Activated B cell treated with CpG ODN at 0.5 μM for 24 hours (primary cell): ENCODE results near the gene PAX5. TPM values are rescaled to one million over a fixed set of nuclear protein-coding genes. Genes with fewer than 3 reads are reported as not detected.

Source experiments
- ATAC-seq: fragments of 200-7000 bp; cut with Tn5 transposase; one replicate; pipeline ENCODE4 v1.10.0; 2021; ENCODE audit warnings: low read depth, mild to moderate bottlenecking, moderate library complexity
- CTCF ChIA-PET: fragments of 350-600 bp; sonication (Branson Sonifier 250); formaldehyde crosslinking; loops from one replicate; lab custom pipeline; 2021; ENCODE audit warnings: antibody characterized with exemption; lab: Charles Lee
- POLR2A ChIA-PET: fragments of 350-600 bp; sonication (Branson Sonifier 250); formaldehyde crosslinking; loops from one replicate; lab custom pipeline; 2021; ENCODE audit warnings: antibody characterized with exemption; lab: Charles Lee
- DNase-seq: peaks from one replicate; pipeline ENCODE4 v3.0.0; 2022
- H3K27ac Mint-ChIP-seq: one replicate; pipeline ENCODE4 v1.8.0; 2020; ENCODE audit warnings: mixed read lengths
- H3K27me3 Mint-ChIP-seq: one replicate; pipeline ENCODE4 v1.8.0; 2021; ENCODE audit warnings: mixed read lengths
- H3K36me3 Mint-ChIP-seq: one replicate; pipeline ENCODE4 v1.8.0; 2021; ENCODE audit warnings: low read depth, mixed read lengths
- H3K4me1 Mint-ChIP-seq: one replicate; pipeline ENCODE4 v1.8.0; 2021; ENCODE audit warnings: mixed read lengths
- H3K4me3 Mint-ChIP-seq: one replicate; pipeline ENCODE4 v1.8.0; 2020; ENCODE audit warnings: mild to moderate bottlenecking, mixed read lengths
- H3K9me3 Mint-ChIP-seq: one replicate; pipeline ENCODE4 v1.8.0; 2020; ENCODE audit warnings: mixed read lengths
- intact Hi-C: fragments of 100-400 bp; cut with micrococcal nuclease; formaldehyde crosslinking; loops from one replicate; pipeline ENCODE4 v1.15.1; 2024
- total RNA-seq: library from RNA; stranded (reverse); gene quantifications from 2 replicates; pipeline ENCODE4 v1.2.3, GENCODE V29; 2022
- TF ChIP-seq, protein P1 (sequence below): fragments of 200-600 bp; IDR thresholded peaks from one replicate; pipeline ENCODE4 v1.8.0; 2022; ENCODE audit warnings: antibody characterized with exemption, mild to moderate bottlenecking

Gene PAX5
- total RNA-seq, 1 donor from 2014 or later: 619 TPM

DNA sequence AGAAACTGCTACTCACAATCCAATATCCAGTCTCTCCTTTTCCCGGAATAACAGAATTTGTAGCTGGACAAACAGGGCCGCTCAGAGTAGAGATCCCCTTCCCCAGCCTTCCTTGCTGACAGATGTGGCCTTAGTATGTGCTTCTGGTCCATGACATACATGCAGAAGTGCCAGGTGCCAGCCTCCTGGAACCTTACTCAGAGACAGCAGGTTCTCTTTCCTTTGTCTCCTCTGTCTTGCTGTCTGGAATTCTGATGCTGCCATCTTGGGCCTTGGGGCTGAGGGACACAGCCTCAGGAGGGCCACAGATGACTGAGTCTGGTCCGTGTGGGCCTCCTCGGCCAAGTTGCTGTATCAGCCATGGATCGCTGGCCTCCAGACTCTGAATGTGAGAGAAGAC, 210.1 kb downstream of the PAX5 start:
- Mint-ChIP-seq H3K27ac (no peak overlapping the region), H3K36me3 (no peaks in the 10 kb centered on the region), H3K27me3 (peaks cover 16% of the 10 kb centered on the region), H3K9me3 (no peaks in the 10 kb centered on the region), H3K4me3 (no peak overlapping the region), H3K4me1 (peaks cover 8% of the 10 kb centered on the region)
- TF ChIP-seq, protein P1, sequence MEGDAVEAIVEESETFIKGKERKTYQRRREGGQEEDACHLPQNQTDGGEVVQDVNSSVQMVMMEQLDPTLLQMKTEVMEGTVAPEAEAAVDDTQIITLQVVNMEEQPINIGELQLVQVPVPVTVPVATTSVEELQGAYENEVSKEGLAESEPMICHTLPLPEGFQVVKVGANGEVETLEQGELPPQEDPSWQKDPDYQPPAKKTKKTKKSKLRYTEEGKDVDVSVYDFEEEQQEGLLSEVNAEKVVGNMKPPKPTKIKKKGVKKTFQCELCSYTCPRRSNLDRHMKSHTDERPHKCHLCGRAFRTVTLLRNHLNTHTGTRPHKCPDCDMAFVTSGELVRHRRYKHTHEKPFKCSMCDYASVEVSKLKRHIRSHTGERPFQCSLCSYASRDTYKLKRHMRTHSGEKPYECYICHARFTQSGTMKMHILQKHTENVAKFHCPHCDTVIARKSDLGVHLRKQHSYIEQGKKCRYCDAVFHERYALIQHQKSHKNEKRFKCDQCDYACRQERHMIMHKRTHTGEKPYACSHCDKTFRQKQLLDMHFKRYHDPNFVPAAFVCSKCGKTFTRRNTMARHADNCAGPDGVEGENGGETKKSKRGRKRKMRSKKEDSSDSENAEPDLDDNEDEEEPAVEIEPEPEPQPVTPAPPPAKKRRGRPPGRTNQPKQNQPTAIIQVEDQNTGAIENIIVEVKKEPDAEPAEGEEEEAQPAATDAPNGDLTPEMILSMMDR: no peak
- no peak for DNase-seq
- POLR2A ChIA-PET: no interaction called here
- CTCF ChIA-PET: no interaction called here
- intact Hi-C loops: no loop called here
- no peak for ATAC-seq

DNA sequence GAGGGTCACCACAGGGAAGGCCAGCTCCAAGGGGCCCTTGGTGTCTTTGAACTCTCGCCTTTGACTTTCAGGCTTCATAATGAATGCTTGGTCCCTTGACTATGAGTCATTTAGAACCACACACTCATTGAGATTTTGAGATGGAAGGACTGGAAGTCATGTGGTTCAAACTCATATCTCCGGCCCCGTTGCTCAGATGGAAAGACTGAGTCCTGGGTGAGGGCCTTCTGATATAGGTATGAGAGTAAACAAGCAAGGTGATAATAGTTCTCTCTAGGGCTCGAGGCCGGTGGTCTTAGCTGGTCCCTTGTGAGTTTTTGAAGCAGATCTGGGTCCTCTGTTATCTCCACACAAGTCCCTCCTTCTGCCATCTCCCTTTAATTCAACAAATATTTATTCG, 210.6 kb downstream of the PAX5 start:
- Mint-ChIP-seq H3K36me3 (no peaks in the 10 kb centered on the region), H3K27me3 (peaks cover 20% of the 10 kb centered on the region), H3K4me3 (no peak overlapping the region), H3K4me1 (peaks cover 7% of the 10 kb centered on the region), H3K9me3 (no peaks in the 10 kb centered on the region), H3K27ac (no peak overlapping the region)
- ATAC-seq (no peak), DNase-seq (no peak)
- intact Hi-C loops: no loop called here
- ChIA-PET POLR2A (no interaction called here), CTCF (no interaction called here)
- TF ChIP-seq, protein P1: no peak

DNA sequence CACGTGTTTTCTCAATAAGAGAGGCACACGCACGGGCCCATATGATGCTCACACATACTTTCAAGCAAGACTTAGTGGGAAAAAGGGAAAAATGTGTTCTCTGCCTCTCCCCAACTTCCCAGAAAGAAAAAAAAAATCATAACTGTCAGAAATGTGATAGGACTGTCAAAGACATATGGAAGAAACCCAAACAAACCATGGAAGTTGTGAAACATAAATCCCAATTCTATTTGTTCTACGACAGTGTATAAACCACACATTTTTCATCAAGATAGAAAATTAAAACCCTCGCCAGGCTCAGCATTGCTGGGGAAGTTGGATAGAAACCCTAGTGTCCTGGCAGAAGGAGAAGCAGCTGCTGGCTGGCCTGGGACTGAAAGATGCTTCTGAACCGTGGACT, 211.9 kb downstream of the PAX5 start:
- ATAC-seq (no peak), DNase-seq (no peak)
- TF ChIP-seq, protein P1: no peak
- H3K27me3 Mint-ChIP-seq: peaks cover 31% of the 10 kb centered on the region
- H3K4me3 Mint-ChIP-seq: no peak overlapping the region
- no peaks in the 10 kb centered on the region for H3K36me3 Mint-ChIP-seq
- no peaks in the 10 kb centered on the region for H3K9me3 Mint-ChIP-seq
- ChIA-PET CTCF (no interaction called here), POLR2A (no interaction called here)
- intact Hi-C loops: no loop called here
- H3K27ac Mint-ChIP-seq: no peak overlapping the region
- H3K4me1 Mint-ChIP-seq: peaks cover 6% of the 10 kb centered on the region

DNA sequence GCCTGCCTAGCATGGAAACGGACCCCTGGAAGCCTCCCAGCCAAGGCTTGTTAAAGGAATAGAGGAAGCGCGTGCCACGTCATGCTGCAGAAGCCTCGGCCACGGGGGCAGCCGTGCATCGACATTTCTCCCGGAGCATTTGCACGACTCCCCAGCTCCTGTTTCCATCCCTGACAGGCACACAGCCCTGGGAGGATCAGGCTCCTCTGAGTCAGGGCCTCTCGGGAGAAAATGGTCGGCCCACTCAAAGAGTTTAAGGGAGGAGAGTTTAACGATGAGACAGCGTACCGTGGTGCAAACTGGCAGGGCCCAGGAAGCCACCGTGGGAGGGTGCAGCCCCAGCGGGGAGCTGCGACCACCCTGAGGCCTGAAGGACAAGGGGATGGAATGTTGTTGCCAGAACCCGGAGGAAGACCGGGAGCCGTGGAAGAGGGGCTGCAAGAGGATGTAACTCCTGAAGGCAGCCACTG, 213.6 kb downstream of the PAX5 start:
- TF ChIP-seq, protein P1: no peak
- H3K27ac Mint-ChIP-seq: no peak overlapping the region
- H3K36me3 Mint-ChIP-seq: no peaks in the 10 kb centered on the region
- DNase-seq: no peak
- peaks cover 6% of the 10 kb centered on the region for H3K4me1 Mint-ChIP-seq
- no peaks in the 10 kb centered on the region for H3K9me3 Mint-ChIP-seq
- ChIA-PET CTCF (no interaction called here), POLR2A (no interaction called here)
- intact Hi-C loops: no loop called here
- ATAC-seq: no peak
- no peak overlapping the region for H3K4me3 Mint-ChIP-seq
- peaks cover 41% of the 10 kb centered on the region for H3K27me3 Mint-ChIP-seq

DNA sequence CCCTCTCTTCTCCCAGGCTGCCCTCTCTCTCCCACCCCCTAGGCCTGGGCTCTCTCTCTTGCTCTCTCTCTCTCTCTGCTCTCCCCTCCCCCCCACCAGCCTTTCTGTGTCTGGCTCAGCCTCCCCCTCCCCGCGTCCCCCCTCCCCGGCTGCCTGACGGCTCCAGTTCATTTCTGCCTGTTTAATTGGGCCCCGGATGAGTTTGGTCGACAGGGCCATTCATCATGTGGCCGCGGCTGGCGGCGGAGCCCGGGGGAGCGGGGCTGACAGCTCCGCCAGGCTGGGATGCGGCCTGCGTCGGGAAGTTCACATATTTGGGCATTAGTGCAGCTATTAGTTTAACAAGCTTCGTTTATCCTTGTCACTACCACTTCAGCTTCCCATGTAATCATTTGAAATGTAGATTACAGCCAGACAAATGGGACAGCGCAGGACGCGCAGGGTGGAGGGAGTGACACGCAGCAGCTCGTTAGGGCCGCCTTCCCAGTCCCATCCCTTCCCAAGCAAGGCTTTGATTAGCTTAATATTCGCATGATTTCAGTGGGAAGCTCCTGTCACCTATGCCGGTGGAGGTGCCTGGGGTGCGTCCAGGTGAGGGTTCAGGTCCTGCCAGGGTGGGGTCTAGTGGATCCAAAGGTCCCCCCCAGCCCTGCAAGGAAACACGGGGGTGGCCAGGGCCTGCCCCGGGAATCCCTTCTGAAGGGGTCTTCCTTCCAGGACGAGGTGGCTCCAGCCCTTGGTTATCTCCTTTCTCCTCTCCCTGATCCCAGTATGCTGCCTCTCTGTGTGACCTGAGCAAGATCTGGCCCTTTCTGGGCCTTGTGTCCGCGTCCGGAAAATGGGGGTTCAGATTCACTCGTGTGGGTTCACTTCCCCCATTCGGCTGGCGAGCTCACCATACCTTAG, 214.8 kb downstream of the PAX5 start:
- Mint-ChIP-seq H3K27me3 (peaks cover 37% of the 10 kb centered on the region), H3K4me1 (peaks cover 6% of the 10 kb centered on the region), H3K36me3 (no peaks in the 10 kb centered on the region), H3K27ac (no peak overlapping the region), H3K4me3 (no peak overlapping the region), H3K9me3 (no peaks in the 10 kb centered on the region)
- ChIA-PET CTCF (no interaction called here), POLR2A (no interaction called here)
- ATAC-seq (no peak), DNase-seq (no peak)
- TF ChIP-seq, protein P1: no peak
- intact Hi-C loops: no loop called here
